Measurements from ENCODE around the gene RFX7.

The RFX7 gene

GRCh38 chr15:56241374-56242105 lies 2.1 kb downstream of the RFX7 start:
- Histone ChIP-seq H3K4me1 (ENCODE audit: control insufficient read depth, insufficient read depth, low read length) (peaks cover 7% of the 10 kb centered on the region), H3K36me3 (ENCODE audit: control insufficient read depth, insufficient read depth, low read length) (no peaks in the 10 kb centered on the region), H3K27me3 (ENCODE audit: control insufficient read depth, insufficient read depth, low read length) (no peaks in the 10 kb centered on the region), H3K9ac (ENCODE audit: low read depth, low read length) (no peak overlapping the region), H3K9me3 (ENCODE audit: control insufficient read depth, insufficient read depth, low read length) (no peaks in the 10 kb centered on the region), H3K4me3 (ENCODE audit: low read depth, low read length) (peak overlapping the region; percentile 81)

- Histone ChIP-seq H3K36me3 (ENCODE audit: control insufficient read depth, insufficient read depth, low read length) (no peaks in the 10 kb centered on the region), H3K4me1 (ENCODE audit: control insufficient read depth, insufficient read depth, low read length) (peaks cover 5% of the 10 kb centered on the region), H3K9me3 (ENCODE audit: control insufficient read depth, insufficient read depth, low read length) (no peaks in the 10 kb centered on the region), H3K9ac (ENCODE audit: low read depth, low read length) (no peak overlapping the region), H3K27me3 (ENCODE audit: control insufficient read depth, insufficient read depth, low read length) (no peaks in the 10 kb centered on the region), H3K4me3 (ENCODE audit: low read depth, low read length) (no peak overlapping the region)
These were observed 3.3 kb downstream of the RFX7 start for GRCh38 chr15:56240390-56240789.

GRCh38 chr15:56236197-56236596 lies 7.5 kb downstream of the RFX7 start:
- no peak overlapping the region for H3K4me3 ChIP-seq (ENCODE audit: low read depth, low read length)
- H3K9ac ChIP-seq (ENCODE audit: low read depth, low read length) = no peak overlapping the region
- H3K36me3 ChIP-seq (ENCODE audit: control insufficient read depth, insufficient read depth, low read length) = peaks cover 13% of the 10 kb centered on the region
- no peaks in the 10 kb centered on the region for H3K4me1 ChIP-seq (ENCODE audit: control insufficient read depth, insufficient read depth, low read length)
- peaks cover 26% of the 10 kb centered on the region for H3K9me3 ChIP-seq (ENCODE audit: control insufficient read depth, insufficient read depth, low read length)
- H3K27me3 ChIP-seq (ENCODE audit: control insufficient read depth, insufficient read depth, low read length) = no peaks in the 10 kb centered on the region

GRCh38 chr15:56234804-56235203 lies 8.9 kb downstream of the RFX7 start:
- H3K4me3 ChIP-seq (ENCODE audit: low read depth, low read length) = no peak overlapping the region
- H3K9me3 ChIP-seq (ENCODE audit: control insufficient read depth, insufficient read depth, low read length) = peaks cover 36% of the 10 kb centered on the region
- H3K9ac ChIP-seq (ENCODE audit: low read depth, low read length) = no peak overlapping the region
- H3K4me1 ChIP-seq (ENCODE audit: control insufficient read depth, insufficient read depth, low read length) = no peaks in the 10 kb centered on the region
- H3K36me3 ChIP-seq (ENCODE audit: control insufficient read depth, insufficient read depth, low read length) = peaks cover 17% of the 10 kb centered on the region
- no peaks in the 10 kb centered on the region for H3K27me3 ChIP-seq (ENCODE audit: control insufficient read depth, insufficient read depth, low read length)

GRCh38 chr15:56233549-56233948 lies 10.1 kb downstream of the RFX7 start:
- H3K4me3 ChIP-seq (ENCODE audit: low read depth, low read length) = no peak overlapping the region
- H3K9me3 ChIP-seq (ENCODE audit: control insufficient read depth, insufficient read depth, low read length) = peaks cover 38% of the 10 kb centered on the region
- no peak overlapping the region for H3K9ac ChIP-seq (ENCODE audit: low read depth, low read length)
- peaks cover 18% of the 10 kb centered on the region for H3K36me3 ChIP-seq (ENCODE audit: control insufficient read depth, insufficient read depth, low read length)
- H3K4me1 ChIP-seq (ENCODE audit: control insufficient read depth, insufficient read depth, low read length) = no peaks in the 10 kb centered on the region
- no peaks in the 10 kb centered on the region for H3K27me3 ChIP-seq (ENCODE audit: control insufficient read depth, insufficient read depth, low read length)

GRCh38 chr15:56232058-56232457 lies 11.6 kb downstream of the RFX7 start:
- H3K4me3 ChIP-seq (ENCODE audit: low read depth, low read length) = no peak overlapping the region
- H3K36me3 ChIP-seq (ENCODE audit: control insufficient read depth, insufficient read depth, low read length) = peaks cover 18% of the 10 kb centered on the region
- no peaks in the 10 kb centered on the region for H3K27me3 ChIP-seq (ENCODE audit: control insufficient read depth, insufficient read depth, low read length)
- no peak overlapping the region for H3K9ac ChIP-seq (ENCODE audit: low read depth, low read length)
- no peaks in the 10 kb centered on the region for H3K4me1 ChIP-seq (ENCODE audit: control insufficient read depth, insufficient read depth, low read length)
- H3K9me3 ChIP-seq (ENCODE audit: control insufficient read depth, insufficient read depth, low read length) = peaks cover 38% of the 10 kb centered on the region

- peaks cover 8% of the 10 kb centered on the region for H3K4me1 ChIP-seq (ENCODE audit: control insufficient read depth, insufficient read depth, low read length)
- H3K36me3 ChIP-seq (ENCODE audit: control insufficient read depth, insufficient read depth, low read length) = peaks cover 18% of the 10 kb centered on the region
- H3K9ac ChIP-seq (ENCODE audit: low read depth, low read length) = no peak overlapping the region
- H3K4me3 ChIP-seq (ENCODE audit: low read depth, low read length) = no peak overlapping the region
- peaks cover 33% of the 10 kb centered on the region for H3K9me3 ChIP-seq (ENCODE audit: control insufficient read depth, insufficient read depth, low read length)
- H3K27me3 ChIP-seq (ENCODE audit: control insufficient read depth, insufficient read depth, low read length) = no peaks in the 10 kb centered on the region
These were observed 14.8 kb downstream of the RFX7 start for GRCh38 chr15:56228854-56229253.

GRCh38 chr15:56228352-56228751 lies 15.3 kb downstream of the RFX7 start:
- peaks cover 8% of the 10 kb centered on the region for H3K4me1 ChIP-seq (ENCODE audit: control insufficient read depth, insufficient read depth, low read length)
- no peak overlapping the region for H3K9ac ChIP-seq (ENCODE audit: low read depth, low read length)
- H3K4me3 ChIP-seq (ENCODE audit: low read depth, low read length) = no peak overlapping the region
- peaks cover 18% of the 10 kb centered on the region for H3K36me3 ChIP-seq (ENCODE audit: control insufficient read depth, insufficient read depth, low read length)
- peaks cover 31% of the 10 kb centered on the region for H3K9me3 ChIP-seq (ENCODE audit: control insufficient read depth, insufficient read depth, low read length)
- H3K27me3 ChIP-seq (ENCODE audit: control insufficient read depth, insufficient read depth, low read length) = no peaks in the 10 kb centered on the region

- H3K9me3 ChIP-seq (ENCODE audit: control insufficient read depth, insufficient read depth, low read length) = peaks cover 25% of the 10 kb centered on the region
- no peak overlapping the region for H3K4me3 ChIP-seq (ENCODE audit: low read depth, low read length)
These were observed 15.9 kb downstream of the RFX7 start for GRCh38 chr15:56227780-56228179.

GRCh38 chr15:56227306-56227705 lies 16.4 kb downstream of the RFX7 start:
- Histone ChIP-seq H3K36me3 (ENCODE audit: control insufficient read depth, insufficient read depth, low read length) (peaks cover 13% of the 10 kb centered on the region), H3K9ac (ENCODE audit: low read depth, low read length) (no peak overlapping the region), H3K9me3 (ENCODE audit: control insufficient read depth, insufficient read depth, low read length) (peaks cover 23% of the 10 kb centered on the region), H3K27me3 (ENCODE audit: control insufficient read depth, insufficient read depth, low read length) (no peaks in the 10 kb centered on the region), H3K4me1 (ENCODE audit: control insufficient read depth, insufficient read depth, low read length) (peaks cover 8% of the 10 kb centered on the region), H3K4me3 (ENCODE audit: low read depth, low read length) (no peak overlapping the region)

More at GRCh38 chr15:56227780-56228179, 15.9 kb downstream of the RFX7 start:
- no peak overlapping the region for H3K9ac ChIP-seq (ENCODE audit: low read depth, low read length)
- peaks cover 13% of the 10 kb centered on the region for H3K36me3 ChIP-seq (ENCODE audit: control insufficient read depth, insufficient read depth, low read length)
- H3K27me3 ChIP-seq (ENCODE audit: control insufficient read depth, insufficient read depth, low read length) = no peaks in the 10 kb centered on the region
- peaks cover 8% of the 10 kb centered on the region for H3K4me1 ChIP-seq (ENCODE audit: control insufficient read depth, insufficient read depth, low read length)

GRCh38 chr15:56225520-56225919 lies 18.2 kb downstream of the RFX7 start:
- Histone ChIP-seq H3K36me3 (ENCODE audit: control insufficient read depth, insufficient read depth, low read length) (peaks cover 5% of the 10 kb centered on the region), H3K27me3 (ENCODE audit: control insufficient read depth, insufficient read depth, low read length) (no peaks in the 10 kb centered on the region), H3K9ac (ENCODE audit: low read depth, low read length) (no peak overlapping the region), H3K4me3 (ENCODE audit: low read depth, low read length) (no peak overlapping the region), H3K9me3 (ENCODE audit: control insufficient read depth, insufficient read depth, low read length) (peaks cover 8% of the 10 kb centered on the region), H3K4me1 (ENCODE audit: control insufficient read depth, insufficient read depth, low read length) (peaks cover 8% of the 10 kb centered on the region)

GRCh38 chr15:56222302-56222701 lies 21.4 kb downstream of the RFX7 start:
- Histone ChIP-seq H3K36me3 (ENCODE audit: control insufficient read depth, insufficient read depth, low read length) (no peaks in the 10 kb centered on the region), H3K4me1 (ENCODE audit: control insufficient read depth, insufficient read depth, low read length) (peaks cover 8% of the 10 kb centered on the region), H3K27me3 (ENCODE audit: control insufficient read depth, insufficient read depth, low read length) (no peaks in the 10 kb centered on the region), H3K9ac (ENCODE audit: low read depth, low read length) (no peak overlapping the region), H3K9me3 (ENCODE audit: control insufficient read depth, insufficient read depth, low read length) (no peaks in the 10 kb centered on the region), H3K4me3 (ENCODE audit: low read depth, low read length) (no peak overlapping the region)
